ENCODE measurements around the gene PLAC1.

DNA sequence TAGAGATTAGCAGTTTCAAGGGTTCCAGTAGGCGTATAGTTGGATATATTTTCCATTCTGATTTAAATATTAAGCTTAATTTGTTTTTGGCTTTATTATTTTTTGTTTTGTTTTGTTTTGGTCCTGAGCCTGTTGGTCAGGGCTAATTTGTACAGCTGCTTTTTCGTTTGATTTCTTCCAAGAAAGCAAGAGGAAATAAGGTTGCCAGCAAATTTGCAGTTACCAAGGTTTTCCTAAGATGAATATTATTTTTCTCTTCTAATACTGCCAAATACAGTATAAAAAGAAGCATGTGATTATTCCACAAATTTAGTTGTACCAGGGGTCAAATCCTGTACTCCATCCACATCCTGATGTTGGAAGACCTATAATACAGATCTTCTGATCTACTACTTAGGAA lies 24.9 kb downstream of the PLAC1 start:
- TF ChIP-seq CREB1 (IDR thresholded peaks at IDR 0.05; ENCODE audit: low read depth) (no peak), TAF1 (IDR thresholded peaks at IDR 0.05; ENCODE audit: low read depth) (no peak), EP300 (IDR thresholded peaks at IDR 0.05; ENCODE audit: borderline replicate concordance) (no peak), CEBPB (IDR thresholded peaks at IDR 0.05) (no peak)
- TF ChIP-seq, protein P1, sequence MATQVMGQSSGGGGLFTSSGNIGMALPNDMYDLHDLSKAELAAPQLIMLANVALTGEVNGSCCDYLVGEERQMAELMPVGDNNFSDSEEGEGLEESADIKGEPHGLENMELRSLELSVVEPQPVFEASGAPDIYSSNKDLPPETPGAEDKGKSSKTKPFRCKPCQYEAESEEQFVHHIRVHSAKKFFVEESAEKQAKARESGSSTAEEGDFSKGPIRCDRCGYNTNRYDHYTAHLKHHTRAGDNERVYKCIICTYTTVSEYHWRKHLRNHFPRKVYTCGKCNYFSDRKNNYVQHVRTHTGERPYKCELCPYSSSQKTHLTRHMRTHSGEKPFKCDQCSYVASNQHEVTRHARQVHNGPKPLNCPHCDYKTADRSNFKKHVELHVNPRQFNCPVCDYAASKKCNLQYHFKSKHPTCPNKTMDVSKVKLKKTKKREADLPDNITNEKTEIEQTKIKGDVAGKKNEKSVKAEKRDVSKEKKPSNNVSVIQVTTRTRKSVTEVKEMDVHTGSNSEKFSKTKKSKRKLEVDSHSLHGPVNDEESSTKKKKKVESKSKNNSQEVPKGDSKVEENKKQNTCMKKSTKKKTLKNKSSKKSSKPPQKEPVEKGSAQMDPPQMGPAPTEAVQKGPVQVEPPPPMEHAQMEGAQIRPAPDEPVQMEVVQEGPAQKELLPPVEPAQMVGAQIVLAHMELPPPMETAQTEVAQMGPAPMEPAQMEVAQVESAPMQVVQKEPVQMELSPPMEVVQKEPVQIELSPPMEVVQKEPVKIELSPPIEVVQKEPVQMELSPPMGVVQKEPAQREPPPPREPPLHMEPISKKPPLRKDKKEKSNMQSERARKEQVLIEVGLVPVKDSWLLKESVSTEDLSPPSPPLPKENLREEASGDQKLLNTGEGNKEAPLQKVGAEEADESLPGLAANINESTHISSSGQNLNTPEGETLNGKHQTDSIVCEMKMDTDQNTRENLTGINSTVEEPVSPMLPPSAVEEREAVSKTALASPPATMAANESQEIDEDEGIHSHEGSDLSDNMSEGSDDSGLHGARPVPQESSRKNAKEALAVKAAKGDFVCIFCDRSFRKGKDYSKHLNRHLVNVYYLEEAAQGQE (IDR thresholded peaks at IDR 0.05; ENCODE audit: low read depth) = no peak

All from Ishikawa (cell line).